Activated CD4-positive, alpha-beta T cell treated with anti-CD3 and anti-CD28 coated beads for 4 hours (primary cell): ENCODE data around the gene IFNA14.
"Not testable (repeated sequence)": the region's sequence is repeated elsewhere in the genome, so short reads cannot be mapped to it uniquely, and the experiment has no call there.

ENCODE experiments used
- DNase-seq, 2 donors: peaks; one replicate each; pipeline ENCODE4 v3.0.0-alpha.2; 2020

IFNA14 gene

DNA sequence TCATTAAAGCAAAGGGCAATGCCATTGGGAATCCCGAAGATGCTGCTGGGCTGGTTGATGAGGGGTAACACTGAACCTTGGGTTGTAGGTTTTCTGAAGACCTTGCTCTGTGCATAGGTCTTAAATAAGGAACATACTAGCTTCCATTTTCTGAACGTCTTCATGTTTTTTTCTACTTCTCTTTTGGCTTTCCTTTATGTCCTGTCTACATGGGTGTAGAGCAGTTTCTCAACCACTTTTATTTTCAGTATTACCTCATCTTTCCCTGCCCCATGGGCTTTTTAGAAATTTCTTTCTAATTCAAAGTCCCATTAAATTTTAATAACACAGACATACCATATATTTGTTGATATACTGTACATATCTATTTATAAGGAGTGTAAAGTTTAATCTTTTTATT lies at the start of gene IFNA14:
IFNA14 (minus strand) TSS at position 95 of the 400 bp plus-strand sequence; CDS start at position 25, 70 bp downstream.
- no peak for DNase-seq

DNA sequence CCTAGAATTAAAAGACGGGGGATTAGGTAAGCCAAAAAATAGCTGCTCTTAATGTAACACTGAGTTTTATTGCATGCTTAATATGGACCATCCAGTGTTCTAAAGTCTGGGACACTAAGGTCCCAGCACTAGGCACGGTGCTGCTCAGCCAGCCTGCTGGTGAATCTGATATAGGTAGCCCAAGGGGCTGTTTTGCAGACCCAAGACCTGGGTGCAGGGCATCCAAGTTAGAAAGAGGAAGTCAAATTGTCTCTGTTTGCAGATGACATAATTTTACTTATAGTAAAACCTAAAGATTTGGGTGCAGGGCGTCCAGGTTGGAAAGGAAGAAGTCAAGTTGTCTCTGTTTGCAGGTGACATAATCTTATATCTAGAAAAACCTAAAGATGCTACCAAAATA lies 47.5 kb upstream of the IFNA14 start:
- no peak for DNase-seq

DNA sequence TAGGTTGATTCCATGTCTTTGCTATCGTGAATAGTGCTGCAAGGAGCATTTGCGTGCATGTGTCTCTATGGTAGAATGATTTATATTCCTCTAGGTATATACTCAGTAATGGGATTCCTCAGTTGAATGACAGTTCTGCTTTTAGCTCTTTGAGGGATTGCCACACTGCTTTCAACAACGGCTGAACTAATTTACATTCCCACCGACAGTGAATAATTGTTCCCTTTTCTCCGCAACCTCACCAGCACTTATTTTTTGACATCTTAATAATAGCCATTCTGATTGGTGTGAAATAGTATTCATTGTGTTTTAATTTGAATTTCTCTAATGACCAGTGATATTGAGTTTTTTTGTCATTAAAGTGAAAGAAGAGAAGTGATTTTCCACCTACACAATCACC lies 46.9 kb upstream of the IFNA14 start:
- DNase-seq: no peak

DNA sequence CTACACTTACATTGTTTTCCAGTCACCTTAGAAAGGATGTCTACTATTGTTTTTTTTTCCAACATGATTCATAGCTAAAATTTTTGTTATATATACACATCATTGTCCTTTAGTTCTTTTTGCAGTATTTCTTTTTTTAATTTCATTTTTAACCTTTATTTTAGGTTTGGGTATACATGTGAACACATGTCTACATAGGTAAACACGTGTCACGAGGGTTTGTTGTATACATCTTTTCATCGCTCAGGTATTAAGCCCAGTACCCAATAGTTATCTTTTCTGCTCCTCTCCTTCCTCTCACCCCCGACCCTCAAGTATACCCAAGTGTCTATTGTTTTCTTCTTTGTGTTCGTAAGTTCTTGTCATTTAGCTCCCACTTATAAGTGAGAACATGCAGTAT lies 46.3 kb upstream of the IFNA14 start:
- no peak for DNase-seq

DNA sequence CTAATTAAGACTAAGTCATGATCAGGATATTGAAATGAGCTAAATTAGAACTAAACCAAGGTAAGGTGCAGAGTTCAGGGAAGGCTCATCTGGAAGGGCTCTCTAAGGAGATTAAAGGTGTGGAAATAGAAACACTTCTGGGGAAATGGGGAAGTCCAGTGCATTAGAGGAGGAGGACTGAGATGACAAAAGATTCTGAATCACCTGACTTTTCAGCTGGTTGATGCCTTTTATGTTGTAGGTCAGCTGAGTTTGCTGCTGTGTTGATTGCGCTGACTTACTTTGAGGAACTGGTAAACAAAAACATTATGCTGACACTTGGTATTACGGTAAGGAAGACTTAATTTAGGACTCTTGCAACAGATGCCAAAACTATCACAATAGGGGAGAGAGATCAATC lies 41.5 kb upstream of the IFNA14 start:
- no peak for DNase-seq

DNA sequence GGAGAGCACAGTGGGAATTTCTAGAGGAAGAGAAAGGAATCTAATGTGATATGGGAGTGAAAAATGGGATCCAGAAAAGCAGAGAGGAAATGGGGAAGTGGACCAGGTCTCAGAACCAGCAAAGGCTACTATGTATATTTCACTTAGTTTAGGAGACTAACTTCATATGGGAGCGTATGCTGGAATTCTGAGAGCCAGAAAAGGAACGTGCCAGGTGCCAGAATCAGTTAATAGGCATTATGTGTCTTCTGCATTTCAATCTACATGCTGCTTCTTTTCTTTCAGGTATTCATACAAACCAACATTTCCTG lies 28.5 kb upstream of the IFNA14 start:
- no peak for DNase-seq

DNA sequence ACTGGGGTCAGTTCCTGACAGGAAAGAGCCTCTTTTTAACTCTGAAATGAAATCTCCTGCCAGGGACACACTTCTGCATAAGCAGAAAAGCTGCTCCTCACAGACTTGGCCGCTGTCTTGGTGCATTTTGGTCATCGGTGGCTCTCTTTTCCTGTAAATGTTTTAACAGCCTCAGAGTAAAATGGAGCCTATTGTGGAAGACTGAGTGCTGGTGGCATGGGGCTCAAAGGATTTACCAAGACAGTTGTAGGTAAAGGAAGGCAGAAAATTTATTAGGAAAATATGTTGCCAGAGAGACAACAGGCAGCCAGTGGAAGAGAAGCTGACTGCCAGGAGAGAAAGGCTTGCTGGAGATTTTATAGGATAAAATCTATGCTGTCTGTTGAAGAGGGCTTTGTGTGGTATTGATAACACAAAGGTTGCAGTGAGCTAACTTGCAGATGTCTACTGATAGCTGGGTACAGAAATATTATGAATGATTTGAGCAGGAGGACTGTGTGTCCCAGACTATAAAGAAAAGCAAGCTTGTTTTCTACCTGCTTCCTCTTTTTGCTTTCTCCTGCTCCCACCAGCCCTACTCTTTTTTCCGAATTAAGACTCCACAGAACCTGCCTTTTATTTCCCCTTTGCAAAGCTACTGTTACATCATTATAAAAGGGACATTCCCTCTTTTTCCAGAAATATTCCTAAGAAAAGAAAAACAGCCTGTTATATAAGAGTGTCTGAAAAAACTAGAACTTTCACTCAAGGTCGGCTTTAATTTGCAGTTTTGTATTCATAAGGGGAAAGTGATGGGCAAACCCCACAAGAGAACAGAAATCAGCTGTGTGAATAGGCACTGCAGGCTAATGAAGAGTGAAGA lies 27.9 kb upstream of the IFNA14 start:
- DNase-seq: no peak

DNA sequence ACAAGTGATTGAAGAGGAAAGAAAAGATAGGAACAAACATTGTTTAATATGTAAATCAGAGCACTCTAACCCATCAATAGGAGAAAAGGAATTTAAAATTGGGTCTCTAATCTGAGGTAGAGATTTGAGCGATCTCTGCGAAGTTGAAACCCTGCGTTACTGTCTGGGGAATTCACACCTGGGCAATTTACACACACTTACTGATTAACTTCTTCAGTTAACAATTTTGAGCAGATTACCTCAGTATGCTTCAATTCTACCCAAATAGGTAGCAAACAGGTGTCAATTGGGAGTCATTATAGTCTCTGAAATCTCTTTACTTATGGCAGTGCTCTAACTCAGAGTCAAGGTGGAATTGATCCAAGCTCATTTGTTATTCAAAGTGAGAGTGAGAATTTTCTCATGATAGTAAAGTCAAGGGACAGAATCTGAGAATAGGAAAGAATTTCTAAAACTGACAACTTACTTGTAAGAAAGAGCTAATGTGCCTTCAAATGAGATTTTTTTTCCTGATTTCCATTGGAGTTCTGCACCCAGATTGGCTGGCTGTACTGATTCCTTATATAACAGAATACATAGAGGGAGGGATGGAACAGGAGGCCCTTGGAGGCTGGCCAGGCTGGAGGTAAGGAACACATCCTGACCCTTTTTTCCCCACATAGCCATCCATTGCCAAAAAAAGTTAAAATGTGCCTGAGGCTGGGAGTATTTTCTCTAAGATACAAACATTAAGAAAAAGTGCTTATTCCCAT lies 27.1 kb upstream of the IFNA14 start:
- no peak for DNase-seq

DNA sequence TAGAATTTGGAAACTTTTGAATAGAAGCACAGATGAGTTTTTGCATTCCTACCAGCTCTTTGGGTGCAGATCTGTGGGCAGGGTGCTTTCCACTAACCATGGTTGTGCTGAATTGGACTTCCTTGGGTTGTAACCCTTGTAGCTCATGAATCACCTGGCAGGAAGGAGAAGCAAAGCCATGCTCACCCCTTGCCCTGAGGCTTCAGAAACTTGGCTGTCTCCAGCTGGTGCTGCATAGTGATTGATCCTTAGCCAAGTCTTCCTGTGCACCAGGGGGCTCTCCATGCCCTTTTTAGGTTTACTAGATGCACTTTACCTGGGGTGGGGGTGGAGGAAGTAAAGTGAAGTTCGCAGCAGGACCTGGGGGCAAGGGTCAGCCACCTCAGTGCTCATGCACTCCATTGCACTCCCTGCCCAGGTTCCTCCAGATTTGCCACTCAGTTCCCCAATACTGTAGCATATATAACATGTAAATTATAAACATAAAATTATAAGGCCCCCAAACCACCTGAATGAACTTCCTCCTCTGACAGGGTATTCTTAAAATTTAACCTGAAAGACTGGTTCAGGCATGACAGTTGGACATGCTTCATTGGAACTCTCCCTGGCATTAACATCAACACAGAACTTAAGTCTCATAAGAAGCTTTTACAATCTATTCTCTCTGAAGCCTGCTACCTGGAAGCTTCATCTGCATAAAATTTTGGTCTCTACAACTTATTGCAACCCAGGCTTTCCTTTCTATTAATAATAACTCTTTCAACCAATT lies 25.8 kb upstream of the IFNA14 start:
- DNase-seq: no peak

DNA sequence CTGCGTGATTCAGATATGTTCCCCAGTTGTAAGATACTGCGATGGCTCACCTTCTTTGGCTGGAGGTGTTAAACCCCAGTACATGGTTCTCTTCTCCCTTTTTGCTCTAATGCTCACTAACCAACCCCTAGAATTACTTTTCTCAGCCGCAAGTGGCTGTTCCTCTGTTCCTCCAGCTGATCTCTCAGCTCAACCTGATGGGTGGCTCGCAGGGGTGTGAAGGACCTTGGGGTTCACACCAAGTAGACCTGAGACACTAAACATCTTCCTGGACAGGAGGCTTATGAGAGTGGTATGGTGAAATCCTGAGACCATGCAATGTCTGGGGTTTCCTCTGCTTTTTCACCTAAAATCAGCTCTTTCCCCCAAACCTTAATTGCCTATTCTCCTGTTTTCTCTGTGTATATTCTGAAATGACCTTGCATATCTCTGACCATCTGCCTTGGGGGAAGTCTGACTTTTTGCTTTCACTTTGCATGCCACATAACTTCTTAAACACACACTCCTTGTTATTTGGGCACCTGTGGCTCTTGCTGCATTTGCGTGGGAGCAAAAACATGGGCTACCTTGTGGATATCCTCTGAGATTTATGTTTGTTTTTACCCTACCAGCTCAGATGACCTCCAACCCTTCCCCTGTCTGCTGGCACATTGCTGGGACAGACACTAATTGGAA lies 15.9 kb upstream of the IFNA14 start:
- DNase-seq: no peak

DNA sequence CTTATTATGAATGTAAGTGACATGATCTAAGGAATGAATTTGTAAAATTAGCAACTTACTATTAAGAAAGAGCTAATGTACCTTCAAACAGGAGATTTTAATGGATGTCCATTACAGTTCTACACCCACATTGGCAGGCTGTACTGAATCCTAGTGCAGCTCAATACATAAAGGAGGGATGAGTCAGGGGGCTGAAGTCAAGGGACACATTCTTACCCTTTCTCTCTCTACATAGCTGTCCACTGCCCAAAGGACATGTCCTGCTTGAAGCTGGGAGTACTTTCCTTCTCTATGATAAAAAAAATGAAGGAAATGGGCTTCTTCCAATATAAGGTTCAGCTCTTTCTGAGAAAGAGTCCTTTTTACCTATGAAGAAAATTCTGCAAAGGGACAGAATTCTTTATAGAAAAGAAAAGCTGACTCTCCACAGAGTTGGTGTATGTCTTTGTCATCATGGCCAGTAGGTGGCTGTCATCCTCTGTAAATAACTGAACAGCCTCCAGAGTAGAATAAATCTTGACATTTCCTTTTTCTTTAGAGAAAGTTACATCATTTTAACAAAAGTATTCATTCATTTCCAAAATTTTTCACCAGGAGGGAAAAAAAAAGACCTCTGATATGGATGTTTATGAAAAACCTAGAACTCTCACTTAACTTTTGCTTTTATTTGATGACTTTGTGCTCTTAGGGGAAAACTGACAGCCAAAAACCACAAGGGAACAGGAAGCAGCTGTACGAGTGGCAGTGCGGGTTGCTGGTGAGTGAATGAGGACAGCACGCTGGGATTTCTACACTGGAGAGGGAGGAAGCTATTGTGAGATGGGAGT lies 13.1 kb upstream of the IFNA14 start:
- DNase-seq: no peak

DNA sequence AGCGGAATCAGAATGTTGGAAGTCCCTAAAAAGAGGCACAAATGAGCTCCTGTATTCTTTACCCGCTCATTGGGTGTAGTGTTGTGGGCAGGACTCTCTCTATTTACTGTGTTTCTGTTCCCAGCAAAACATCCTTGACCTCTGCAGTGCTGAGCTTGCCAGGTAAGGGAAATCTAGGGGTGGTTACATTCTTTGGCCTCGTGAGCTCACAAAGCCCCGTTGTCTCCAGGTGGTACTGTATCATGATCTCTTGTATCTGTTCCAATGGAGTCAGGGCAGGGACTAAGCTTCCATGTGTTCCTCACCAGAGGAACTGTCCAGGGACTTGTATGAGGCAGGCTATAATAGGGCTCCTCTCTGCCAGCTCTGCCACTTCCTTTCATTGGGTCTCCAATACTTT lies 11.8 kb upstream of the IFNA14 start:
- DNase-seq: no peak

DNA sequence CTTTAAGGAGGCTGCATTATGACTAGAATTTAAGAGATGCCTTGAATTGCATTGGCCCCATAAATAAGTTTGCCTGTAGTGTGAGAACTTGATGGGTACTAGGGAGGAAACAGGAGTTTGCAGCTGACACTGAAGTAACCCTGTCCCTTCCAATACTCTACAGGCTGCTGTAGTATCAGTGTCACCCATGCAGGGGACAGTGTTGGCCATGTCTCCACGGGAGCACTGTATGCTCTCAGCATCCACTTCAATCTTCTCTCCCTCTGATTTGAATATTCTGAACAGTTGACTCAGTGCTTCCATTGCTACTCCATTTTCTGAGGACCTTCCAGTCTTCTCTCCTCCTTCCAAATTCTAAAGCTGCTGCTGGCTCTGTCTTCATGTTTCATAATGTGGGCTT lies 11.4 kb upstream of the IFNA14 start:
- no peak for DNase-seq

DNA sequence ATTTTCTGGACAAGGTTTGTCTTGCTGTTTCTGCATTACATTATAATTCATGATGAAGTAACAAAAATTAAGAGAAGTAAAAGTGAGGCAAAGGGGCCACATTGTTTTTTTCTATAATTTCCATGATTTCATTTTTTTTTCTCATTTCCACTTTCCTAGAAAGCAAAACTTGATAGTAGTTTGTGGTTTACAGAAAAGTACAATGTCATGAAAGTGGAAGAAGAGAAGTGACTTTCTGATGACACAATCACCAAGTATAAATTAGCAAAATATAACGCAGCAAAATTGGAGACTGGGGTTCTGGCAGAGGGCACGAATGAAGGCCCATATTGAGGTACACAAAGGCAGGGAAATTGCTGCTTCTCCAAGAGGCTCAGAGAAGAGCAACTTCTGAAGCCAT lies 5.0 kb upstream of the IFNA14 start:
- no peak for DNase-seq

DNA sequence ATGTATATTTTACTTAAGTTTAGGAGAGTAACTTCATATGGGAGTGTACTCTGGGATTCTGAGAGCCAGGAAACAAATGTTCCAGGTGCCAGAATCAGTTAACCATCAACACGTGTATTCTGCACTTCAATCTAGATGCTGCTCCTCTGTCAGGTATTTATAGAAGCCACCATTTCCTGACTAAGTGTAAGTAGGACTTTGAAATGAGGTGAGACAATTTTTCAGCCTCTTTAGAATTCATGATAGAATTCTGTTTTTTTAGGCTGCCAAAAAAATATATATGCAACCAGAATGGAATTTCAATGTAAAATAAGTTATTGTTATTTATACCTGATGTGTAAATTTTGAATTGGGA lies 3.5 kb downstream of the IFNA14 start:
- DNase-seq: not testable (repeated sequence)

DNA sequence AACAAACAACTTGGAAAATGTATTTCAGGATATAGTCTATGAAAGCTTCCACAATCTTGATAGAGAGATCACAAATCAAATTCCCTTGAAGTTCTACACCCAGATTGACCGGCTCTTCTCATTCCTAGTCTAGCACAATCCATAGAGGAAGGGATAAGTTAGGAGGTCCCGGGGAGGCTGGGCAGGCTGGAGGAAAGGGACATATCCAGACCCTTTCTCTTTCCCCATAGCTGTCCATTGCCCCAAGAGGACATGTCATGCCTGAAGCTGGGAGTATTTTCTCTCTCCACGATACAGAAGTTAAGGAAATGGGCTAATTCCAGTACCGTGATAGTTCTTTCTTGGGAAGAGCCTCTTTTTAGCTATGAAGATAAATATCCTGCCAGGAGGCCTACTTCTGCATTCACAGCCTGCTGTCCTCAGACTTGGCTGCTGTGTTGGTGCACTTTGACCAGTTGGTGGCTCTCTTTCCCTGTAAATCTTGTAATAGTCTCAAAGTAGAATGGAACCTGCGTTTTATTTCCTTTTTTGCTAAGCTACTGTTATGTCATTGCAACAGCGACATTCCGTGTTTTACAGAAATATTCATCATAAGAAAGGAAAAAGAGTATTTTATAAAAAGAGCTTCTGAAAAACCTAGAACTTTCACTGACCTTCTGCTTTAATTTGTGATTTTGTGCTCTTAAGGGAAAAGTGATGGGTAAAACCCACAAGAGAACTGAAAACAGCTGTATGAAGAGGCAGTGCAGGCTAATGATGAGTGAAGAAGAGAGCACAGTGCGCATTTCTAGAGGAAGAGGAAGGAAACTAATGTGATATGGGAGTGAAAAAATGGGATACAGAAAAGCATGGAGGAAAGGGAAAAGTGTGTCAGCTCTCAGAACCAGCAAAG lies 4.1 kb downstream of the IFNA14 start:
- DNase-seq: peak in 1 of 2 donors; percentile 22

DNA sequence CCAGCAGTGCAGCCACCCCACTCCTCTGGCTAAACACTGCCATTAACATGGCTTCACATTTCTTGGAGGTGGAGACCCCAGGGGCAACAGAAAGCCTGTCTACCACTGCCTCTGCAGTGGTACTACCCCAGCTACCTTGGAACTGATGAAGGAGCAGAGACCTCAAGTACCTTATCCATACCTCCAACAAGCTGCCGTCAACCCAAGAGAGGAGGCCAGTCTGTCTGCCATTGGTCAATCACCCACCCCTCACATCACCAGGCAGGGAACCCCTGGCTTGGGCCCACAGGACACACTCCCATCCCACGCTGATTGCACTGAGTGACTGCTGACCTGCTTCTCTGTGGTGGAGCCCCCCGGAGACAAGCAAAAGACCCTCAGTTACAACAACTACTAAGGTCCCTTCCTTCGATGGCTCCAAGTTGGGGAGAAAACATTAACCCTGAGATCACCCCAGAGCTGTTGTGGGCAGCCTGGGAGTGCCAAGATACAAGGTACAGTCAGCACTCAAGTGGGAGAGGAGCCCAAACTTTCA lies 5.6 kb downstream of the IFNA14 start:
- DNase-seq: no peak

DNA sequence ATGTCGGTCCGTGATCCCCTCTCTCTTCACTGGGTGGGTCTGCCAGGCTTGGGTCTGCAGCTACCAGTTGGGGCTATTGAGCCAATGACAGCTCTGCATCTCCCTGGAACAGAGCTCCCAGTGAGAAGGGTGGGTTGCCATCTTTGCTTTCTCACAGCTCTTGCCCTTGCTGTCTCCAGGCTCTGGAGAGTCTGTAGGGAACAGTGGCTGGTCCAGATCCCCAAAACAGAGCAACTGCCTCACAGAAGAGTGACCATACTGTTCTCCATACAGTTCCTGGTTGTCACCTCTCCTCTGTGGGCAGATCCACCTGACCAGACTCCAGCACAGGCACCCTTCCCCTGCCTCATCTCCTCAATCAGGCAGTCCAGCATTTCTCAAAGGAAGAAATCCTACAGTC lies 6.5 kb downstream of the IFNA14 start:
- DNase-seq: no peak

DNA sequence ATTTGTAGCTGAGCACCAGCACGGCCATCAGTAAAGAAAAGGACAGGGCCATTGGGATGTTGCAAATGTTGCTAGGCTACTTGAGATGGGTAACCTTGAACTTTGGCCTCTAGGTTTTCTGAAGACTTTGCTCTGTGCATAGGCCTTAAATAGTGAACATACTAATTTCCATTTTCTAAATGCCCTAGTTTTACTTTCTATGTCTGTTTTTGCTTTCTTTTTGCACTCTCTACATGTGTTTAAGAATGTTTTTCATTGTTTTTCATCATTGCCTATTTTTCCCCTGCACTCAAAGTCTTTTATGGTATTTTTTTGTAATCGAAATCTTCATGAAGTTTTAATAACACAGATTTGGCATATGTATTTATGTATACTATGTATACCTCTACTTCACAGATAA lies 11.7 kb downstream of the IFNA14 start, which contains the start of gene IFNA17:
IFNA17 (minus strand) TSS at position 101 of the 400 bp plus-strand sequence; CDS start at position 52, 49 bp downstream.
- no peak for DNase-seq

DNA sequence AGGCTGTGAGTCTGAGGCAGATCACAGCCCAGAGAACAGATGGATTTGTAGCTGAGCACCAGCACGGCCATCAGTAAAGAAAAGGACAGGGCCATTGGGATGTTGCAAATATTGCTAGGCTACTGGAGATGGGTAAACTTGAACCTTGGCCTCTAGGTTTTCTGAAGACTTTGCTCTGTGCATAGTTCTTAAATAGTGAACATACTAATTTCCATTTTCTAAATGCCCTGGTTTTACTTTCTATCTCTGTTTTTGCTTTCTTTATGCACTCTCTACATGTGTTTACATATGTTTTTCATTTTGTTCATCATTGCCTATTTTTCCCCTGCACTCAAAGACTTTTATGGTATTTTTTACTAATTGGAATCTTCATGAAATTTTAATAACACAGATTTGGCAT lies 22.6 kb downstream of the IFNA14 start, which contains the start of gene IFNA16:
IFNA16 (minus strand) TSS at position 101 of the 400 bp plus-strand sequence; CDS start at position 95, 6 bp downstream.
- not testable (repeated sequence) for DNase-seq
